Inflammatory macrophage (primary cell): ENCODE measurements around the gene PTPN3.
A peak's percentile ranks its signal among the peaks of the same experiment; 100 is the strongest.

Experiments
- DNase-seq, 2 donors: peaks; one replicate each; pipeline ENCODE4 v3.0.0-alpha.2; 2020 to 2022

PTPN3 gene

DNA sequence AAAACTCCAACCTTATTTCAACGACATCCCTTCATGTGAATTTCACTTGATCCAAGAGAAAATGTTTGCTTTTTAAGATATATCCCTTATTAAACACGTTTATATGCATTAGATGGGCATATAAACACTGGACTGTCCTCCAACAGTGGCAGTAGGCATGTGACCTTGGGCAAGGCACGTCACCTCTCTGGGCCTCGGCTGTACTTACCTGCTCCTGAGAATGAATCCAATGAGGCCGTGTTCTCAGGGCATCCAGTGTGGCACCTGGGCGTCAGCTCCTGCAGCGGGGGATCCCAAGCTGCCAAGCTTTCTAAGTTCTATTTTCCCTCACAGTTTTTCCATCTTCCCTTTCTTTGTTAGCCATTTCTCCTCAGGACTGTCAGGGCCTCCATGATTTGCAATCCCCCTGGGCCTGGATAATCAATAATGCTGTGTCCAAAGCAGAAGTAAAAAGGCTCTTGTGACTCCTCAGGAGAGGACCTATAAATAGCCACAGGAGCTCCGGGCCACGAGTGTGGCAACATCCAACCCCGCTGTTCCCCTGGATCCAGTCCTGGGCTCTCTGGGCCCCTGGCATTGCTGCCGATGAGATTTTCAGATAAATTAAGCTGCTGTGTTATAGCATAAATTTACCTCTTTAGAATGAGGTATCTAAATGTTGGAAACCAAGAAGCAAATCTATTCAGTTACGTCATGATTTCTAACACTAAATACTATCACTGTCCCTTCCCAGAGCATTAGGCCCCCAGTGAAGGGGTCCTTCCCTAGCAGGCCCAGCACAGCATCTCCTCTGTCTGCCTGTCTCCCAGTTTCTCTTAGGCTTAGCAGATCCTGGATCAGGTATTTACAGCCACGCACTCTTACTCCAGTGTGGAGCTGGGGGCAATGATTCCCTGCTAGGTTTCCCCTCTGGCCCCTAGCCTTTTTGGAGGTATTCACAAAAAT, 76.8 kb downstream of the PTPN3 start:
- DNase-seq, result no peak

DNA sequence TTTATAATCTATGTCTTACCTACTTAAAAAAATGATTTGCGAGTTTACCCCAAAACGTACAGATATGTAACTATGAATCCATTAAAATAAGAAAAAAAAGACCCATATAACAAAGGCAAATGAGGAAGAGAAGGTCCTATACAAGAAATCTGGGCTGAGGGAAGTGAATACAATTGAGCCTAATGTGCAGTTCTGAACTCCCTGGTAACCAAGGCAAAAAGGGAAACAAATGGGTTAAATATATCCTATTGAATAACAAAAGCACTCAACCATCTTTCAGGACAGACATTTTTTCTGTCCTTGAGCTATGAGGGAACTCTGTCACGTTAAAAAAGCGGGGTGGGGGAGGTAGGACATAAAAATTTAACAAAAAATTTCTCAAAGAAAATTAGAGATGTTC, 78.6 kb downstream of the PTPN3 start:
- no peak for DNase-seq

DNA sequence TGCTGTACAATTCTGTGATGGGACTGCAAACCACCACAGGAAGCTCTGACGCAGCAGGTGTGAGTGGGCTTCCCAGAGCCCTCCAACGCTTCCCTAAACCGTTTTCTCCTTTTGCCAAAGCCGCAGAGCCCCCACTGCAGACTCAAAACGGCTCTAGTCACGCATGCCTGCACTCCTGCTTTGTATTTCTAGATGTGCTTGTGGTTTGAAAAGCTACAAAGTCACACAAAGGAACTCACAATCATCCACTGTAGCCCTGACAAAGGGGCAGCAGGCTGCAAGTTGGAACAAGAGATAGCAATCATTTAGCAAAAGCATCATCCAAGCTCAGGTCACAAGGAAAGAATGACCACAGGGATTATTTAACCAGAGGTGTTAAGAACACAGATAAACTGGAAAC, 79.3 kb downstream of the PTPN3 start:
- no peak for DNase-seq

DNA sequence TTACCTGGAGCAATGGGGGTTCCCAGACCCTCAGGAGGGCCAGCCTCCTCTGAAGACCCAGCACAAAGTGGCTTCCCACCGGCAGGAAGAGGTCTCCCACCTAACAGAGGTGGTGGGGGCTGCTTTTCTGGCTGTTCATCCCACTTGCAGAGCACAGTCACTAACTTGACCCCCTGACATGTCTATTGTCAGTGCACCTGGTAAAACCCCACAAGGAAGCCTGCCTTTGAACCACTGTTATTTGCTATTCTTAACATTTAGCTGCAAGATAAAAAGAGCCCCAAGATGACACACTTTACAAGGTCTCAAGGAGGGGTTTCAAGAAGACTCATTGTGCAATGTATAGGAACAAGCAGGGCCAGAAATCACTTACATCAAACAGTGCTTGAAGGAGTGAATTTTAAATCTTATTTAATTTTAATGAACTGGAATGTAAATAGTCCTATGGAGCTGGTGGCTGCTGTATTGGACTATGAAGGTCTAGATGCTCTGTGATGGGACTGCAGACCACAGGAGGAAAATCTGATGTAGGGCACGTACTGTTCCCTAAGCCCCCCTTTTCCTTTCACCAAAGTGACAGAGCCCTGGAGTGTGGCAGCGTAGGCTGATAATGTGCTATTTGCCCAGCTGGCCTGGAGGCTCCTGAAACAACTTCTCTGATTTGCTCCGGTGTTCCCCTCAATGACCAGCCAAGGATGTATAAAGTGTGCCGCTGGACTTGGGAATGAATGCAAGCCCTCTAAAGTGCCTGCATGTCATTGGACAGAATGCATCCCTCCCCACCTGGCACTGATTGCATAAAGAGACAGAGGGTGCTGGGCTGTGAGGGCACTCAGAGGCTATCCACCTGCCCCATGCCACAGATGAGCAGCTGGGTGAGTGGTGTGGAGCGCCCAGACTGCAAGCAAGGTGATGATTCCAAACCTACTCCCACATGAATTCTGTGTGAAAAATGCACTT, 80.2 kb downstream of the PTPN3 start:
- DNase-seq, result no peak

DNA sequence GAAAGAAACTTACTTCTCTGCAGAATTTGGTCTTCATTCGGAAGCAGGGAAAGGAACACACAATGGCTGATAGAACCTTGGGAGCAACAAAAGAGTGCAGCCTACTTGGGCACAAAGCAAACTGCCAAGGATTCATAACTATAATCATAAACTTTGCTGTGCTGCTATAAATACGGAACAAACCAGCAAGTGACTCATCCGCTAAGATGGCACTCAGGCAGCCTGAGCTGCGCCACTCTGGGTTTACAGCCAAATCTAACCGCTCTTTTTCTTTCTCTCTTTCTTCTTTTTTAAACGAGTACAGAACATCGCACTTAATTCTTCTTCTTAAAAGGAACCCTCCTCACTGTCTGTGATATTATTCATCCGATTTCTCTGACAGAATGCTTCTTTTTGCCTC, 81.1 kb downstream of the PTPN3 start:
- DNase-seq, result no peak

DNA sequence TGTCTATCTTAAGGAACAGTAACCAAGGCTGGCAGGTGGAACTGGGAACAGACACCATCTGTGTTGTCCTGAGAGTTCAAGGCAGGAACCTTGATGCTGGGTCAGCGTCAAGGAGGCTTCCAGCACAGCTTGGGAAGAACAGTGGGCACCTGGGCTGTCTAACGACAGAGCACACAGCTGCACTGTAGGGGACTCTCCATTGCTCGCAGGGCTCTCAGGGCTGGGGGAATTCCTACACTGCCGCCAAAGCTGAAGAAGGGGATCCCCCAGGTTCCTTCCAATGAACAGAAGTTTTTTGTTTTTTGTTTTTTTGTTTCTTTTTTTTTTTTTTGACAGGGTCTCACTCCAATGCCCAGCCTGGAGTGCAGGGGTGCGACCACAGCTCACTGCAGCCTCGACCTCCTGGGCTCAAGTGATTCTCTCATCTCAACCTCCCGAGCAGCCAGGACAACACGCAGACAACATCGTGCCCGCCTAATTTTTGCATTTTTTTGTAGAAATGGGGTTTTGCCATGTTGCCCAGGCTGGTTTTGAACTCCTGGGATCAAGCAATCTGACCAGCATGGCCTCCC, 81.9 kb downstream of the PTPN3 start:
- DNase-seq, result no peak

DNA sequence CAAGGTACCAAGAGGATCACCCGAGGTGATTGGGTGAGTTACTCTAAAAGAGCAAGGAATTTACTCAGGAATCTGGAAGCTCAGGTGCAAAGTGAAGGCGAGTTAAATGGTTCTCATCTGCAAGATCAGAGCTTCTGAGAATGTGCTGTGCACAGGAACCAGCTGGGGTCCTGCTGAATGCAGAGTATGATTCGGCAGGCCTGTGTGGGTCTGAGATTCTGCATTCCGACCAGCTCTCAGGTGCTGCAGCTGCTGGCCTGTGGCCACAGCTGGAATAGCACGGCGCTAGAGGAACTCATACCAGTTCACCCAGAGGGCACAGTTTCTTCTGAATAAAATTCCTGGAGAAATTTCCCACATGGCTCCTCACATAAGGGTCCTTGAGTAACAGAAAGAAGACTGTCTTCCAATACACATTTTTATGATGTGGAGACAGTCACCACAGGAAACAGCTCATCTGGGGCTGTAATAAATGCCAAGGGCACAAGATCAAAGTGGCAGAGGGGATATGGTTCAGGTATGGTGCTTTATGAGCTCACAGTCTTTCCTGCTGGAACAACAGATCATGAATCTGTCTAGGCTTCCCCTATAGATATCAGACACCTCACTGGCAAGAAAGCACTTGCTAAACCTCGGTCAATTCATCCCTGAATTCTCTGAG, 83.9 kb downstream of the PTPN3 start:
- no peak for DNase-seq

DNA sequence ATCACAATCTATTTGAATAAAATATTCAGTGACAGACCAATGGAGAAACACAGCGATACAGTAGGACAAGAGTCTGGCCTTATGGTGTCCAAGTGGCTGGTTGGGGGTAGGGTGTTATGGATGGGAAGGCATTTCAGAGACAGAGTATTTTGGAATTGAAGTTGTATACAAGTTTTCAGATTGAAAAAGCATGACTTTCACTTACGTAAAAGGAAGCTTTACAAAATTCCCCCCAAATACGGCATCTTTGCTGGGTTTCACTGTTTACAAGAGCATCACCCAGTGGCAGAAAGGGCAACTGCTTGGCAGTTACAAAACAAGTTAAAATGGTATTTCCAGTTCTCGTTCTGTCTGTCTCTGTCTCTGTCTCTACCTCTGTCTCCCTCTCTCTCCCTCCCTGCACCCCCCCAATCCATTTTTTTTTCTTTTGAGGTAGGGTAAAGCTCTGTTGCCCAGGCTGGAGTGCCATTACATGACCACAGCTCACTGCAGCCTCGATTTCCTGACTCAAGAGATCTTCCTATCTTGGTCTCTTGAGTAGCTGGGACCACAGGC, 86.2 kb downstream of the PTPN3 start:
- DNase-seq, result peak; percentile 4 to 28

DNA sequence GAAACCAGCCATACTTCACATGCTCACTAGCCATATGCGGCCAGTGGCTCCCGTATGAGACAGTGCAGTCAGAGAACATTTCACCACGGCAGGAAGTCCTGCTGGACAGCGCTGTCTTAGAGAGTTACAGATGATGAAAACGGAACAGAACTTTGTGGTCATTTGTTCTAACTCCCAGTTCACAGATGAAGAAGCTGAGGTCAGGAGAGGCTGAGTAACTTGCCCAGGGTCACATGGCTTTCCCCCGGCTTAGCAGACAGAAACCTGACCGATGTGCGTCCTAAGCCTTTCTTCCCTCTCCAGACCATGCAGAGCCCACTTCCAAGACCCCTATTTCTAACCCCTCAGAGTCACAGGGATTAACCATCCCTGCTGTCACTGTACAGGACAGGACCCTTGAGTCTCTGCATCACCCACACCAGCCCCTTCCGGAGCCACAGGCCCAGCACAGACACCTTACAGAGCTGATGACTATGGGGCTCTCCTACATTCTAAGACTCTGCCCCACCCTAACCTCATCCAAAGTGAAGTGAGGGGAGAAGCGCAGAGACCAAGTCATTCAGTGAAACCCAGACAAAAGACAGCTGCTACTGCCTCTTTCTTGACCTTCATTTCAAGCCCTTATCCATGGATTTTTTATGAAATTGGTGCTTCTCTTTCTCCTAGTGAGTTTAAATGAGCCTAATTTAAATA, 86.9 kb downstream of the PTPN3 start:
- DNase-seq, result no peak

DNA sequence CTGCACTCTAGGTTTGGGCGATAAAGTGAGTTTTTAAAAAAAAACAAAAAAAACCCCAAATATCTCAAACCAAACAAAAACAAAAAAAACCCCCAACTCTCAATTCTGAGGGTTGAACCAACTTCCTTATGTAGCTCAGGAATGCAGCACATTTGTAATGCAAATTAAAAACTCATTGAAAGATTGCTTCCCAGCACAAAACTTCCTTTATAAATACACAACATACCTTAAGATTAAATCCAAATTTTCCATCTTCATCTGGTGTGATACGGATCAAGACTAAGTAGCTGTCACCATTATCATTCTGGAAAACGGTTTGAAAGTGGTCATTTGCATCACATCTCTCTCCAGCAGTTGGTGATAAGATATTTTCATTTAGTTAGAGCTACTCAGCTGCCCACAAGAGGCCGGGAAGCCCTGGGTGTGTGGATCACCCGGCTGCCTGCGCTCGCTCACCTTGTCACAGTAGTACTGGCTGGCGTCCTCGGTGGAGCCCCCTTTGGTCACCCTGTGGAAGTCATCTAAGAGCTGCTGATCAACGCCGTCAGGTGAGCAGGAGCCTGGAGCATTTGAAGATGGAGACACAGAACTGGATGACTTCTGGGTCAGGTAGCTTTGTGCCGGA, 88.2 kb downstream of the PTPN3 start:
- DNase-seq, result no peak

DNA sequence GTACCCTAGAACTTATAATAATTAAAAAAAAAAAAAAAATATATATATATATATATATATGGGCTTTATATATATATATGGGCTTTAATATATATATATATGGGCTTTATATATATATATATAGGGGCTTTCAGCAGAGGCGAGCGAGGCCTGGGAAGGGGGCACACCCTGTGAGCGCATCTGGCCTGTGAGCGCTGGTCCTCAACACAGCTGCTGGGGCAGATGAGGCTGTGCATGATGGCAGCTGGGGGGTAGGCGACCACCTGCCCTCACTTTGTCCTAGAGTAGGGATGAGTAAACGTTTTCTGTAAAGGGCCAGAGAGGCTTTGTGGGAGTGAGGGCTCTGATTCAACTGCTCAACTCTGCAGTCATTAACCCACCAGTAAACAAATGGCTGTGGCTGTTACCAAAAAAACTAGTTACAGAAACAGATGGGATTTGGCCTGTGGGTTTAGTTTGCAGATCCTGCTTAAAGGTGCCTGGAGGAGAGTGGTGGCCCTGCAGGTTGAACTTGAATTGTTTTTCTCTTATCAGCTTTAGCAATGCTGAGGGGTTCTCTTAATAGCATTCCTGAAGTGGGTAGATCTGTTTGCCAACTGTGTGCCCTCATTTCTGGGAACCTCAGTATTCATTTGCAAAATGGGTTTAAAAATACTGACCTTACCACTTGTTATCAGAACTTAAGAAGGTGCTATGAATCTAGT, 89.2 kb downstream of the PTPN3 start:
- no peak for DNase-seq

DNA sequence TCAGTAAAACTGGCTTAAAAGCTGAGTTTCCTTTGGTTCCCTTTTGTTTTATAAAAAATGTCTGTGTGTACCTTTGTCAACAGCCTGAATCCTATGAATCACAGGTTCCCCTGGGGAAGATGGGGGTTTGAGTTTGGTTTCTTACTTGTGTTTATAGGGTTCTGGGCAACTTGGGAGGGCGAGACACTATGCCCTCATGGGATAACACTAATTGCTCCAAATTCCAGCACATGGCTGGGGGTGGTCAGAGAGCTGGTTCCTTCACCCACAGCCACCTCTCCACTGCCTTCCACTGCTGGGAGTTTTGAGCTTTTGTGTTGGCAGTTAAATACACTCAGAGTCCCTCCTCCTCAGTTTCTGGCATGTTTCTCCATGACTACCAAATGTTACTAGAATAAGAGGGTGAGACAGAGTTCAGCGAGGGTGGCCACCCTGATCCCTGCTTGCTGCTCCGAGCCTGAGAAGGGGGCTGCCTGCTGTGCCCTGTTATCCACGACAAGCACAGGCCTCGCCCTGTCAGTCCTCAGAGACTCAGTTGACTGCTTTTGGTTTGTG, 94.3 kb downstream of the PTPN3 start:
- no peak for DNase-seq

DNA sequence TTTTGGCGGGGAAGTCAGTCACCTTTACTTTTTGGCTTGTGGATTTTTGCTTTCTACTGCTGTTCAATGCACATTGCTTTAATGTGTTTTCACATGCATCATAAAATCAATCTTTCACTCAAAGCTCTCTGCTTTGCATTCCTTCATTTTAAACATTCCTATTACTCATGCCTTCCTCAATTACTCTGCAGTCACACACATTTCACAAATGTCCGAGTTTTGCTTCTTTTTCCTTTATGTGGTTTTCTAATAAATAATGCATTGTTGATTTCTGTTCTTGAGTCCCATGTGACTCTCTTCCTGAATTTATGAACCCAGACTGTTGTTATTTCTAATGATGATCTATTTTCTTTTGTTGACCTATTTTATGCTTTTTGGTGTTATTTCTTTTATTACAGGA, 95.0 kb downstream of the PTPN3 start:
- no peak for DNase-seq

DNA sequence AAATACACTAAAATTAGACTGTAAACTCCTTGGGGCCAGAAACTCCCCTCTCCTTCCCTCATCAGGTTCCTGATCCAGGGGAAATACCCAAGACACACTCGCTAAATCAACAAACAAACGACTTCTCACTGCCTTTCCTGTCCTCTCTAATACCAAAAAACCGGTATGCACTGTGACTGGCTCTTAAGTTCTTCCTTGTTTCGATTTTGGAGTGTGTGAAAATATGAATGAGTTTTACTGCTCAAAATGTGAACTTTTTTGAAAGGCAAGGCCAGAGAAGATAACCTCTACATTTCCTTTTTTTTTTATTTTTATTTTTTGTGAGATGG, 96.2 kb downstream of the PTPN3 start:
- DNase-seq, result no peak

DNA sequence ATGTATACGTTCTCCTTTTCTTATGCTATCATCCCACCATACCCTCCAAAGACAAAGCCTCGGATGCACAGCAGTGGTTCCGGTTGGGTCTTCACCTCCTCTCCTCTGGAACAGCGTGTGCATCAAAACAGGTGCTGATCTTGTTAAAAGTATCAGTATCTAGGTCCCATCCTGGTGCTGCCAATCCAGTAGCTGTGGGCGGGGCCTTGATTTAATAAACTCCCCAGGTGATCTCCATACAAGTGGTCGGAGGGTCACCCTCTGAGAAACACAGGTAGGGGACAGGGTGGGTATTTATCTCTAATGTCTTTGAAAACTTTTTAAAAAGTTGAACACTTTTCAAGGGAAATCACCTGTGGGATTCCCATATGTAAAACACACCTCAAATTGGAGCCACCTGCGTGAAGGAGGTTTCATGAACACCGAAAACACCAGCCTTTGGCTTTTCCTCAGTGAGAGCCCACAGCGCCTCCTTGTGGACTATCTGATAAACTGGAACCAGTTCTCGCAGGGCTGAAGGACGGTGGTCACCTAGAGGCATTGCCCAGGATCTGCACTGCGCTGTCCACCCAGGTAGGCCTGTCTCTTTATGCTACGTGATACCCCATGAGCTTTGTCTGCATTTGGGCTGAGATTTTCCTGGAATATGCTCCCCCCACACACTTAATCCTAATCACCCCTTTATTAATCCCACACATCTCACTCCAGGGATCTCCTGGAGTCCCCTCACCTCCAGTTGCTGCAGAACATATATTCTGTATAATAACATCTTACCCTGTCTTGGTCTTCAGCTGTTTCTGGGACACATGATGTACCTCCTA, 96.7 kb downstream of the PTPN3 start:
- DNase-seq, result peak; percentile 27 to 44

DNA sequence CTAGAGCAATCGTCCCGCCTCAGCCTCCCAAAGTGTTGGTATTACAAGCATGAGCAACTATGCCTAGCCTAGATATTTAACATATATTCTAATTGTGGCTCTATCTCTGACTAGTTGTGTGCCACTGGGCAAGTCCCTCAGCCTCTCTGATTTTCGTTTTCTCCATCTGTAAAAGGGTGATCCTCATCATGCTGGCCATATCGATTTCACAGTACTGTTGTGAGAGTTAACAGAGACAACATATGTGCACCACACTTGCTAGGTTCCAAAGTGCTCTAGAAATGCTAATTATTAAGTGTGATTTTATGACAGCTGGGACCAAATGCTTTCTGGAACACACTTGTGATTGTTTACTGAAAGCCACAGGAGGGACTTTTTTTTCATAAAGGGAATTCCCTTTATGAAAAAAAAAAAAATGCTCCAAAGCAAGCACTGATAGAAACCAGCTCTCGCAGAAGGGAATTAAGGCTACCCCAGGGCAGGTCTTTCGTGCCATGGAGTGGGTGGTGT, 98.8 kb downstream of the PTPN3 start:
- no peak for DNase-seq

DNA sequence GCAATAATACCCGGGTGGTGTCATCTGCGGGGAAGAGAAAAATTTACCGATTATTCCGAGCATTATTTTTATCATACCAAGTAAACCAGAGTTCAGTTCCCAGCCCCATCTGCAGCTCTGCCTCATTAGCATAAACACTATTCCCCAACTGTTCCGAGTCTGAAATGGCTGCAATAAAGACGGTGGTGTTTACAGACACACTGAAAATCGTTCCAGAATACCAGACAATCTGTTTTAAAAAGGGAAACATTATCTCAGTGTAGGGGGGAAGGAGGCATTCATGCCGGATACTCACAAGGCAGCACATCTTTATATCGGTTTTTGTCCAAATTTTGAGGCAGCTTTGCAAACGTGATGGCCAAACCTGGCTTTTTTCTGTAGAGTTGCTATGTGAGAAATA, 106.9 kb downstream of the PTPN3 start:
- no peak for DNase-seq

DNA sequence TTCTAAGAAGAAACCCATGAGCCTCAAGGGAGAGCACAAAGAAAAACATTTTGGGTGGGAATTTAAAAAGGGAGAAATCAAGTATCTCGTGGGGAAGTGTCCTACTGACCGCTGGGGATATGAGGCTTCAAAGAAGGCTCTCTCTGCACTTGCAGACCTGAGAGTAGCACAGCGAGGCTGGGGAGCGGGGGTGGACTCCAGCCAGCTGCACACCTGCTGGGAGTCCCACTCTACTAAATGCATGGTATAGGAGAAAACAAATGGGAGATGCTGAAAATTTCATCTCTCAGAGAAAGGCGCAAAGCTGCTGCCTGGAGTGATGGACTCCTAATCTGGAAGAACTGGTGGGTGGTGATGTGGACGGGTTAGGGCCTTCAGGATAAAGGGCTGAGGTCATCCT, 110.3 kb downstream of the PTPN3 start:
- no peak for DNase-seq

DNA sequence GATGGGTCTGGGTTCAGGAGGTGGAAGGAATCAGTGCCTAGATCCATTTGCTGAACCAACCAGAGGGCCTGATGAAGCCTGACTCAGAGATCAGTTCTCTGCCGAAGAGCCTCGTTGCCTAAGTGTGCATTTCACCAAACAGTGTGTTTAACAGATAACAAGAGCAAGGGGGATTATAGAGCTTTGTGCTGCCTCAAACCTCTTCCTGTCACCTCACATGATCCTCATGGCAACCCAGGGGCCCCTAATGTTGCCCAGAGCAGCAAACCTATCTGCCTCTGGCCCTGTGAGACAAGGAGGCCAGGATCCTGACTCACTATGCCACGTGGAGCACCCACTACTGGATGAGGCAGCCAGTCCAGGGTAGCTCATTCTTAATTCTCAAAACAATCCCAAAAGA, 110.9 kb downstream of the PTPN3 start:
- no peak for DNase-seq
